ENCODE data around the gene ADAM19.

ADAM19 gene

DNA sequence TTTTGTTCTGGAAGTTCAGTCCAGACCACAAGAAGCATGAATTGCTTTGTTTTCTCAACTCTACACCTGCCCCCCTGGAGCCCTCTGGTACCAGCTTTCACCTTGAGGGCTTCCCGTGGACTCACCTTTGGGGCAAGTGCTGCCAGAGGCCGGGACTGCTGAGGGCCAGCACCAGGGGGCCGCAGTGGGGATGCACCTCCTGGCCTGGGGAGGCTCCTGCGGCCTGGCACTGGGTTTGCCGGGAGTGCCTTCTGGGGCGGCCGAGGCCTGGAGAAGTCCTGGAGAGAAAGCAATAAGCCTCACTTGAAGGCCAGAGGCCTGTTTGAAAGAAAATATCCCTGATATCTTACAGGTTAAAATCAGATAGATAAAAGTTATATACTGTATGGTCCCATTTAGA lies 93.9 kb downstream of the ADAM19 start:
- TF ChIP-seq, protein P1, sequence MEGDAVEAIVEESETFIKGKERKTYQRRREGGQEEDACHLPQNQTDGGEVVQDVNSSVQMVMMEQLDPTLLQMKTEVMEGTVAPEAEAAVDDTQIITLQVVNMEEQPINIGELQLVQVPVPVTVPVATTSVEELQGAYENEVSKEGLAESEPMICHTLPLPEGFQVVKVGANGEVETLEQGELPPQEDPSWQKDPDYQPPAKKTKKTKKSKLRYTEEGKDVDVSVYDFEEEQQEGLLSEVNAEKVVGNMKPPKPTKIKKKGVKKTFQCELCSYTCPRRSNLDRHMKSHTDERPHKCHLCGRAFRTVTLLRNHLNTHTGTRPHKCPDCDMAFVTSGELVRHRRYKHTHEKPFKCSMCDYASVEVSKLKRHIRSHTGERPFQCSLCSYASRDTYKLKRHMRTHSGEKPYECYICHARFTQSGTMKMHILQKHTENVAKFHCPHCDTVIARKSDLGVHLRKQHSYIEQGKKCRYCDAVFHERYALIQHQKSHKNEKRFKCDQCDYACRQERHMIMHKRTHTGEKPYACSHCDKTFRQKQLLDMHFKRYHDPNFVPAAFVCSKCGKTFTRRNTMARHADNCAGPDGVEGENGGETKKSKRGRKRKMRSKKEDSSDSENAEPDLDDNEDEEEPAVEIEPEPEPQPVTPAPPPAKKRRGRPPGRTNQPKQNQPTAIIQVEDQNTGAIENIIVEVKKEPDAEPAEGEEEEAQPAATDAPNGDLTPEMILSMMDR (IDR thresholded peaks at IDR 0.05; ENCODE audit: insufficient read depth, low read length, missing control alignments) = no peak
- H3K4me3 ChIP-seq (ENCODE audit: low read depth, low read length) = no peak overlapping the region
- POLR2A ChIA-PET = no interaction called here
- DNase-seq (ENCODE audit: low read depth, low spot score) = no peak
- CTCF ChIA-PET = interaction anchor here (0.8 to 13.7 kb wide), 9 partner anchors 10 to 237 kb away, joined by 3 to 272 read pairs (median 4); no protein-coding TSS in a partner anchor

DNA sequence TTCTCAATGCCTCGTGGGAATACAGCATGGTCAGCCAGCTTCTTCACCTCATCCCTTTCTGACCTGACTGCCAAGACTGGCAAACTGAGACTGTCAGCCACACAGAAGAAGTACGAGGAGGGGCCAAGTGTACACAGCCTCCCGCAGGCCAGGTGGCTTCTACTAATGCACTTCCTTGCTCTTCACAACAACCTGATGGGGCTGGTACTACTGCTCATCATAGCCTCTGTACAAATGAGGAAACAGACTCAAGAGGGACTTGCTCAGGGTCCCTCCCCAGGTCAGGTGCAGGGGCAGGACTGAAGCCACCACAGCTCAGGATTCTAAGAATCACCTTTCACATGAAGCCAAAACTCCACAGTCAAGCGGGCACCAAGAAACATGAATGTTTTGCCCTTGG lies 94.3 kb downstream of the ADAM19 start:
- TF ChIP-seq, protein P1 (IDR thresholded peaks at IDR 0.05; ENCODE audit: insufficient read depth, low read length, missing control alignments) = no peak
- ChIA-PET POLR2A (no interaction called here), CTCF (interaction anchor here (0.7 to 13.7 kb wide), 12 partner anchors 10 to 263 kb away, joined by 3 to 272 read pairs (median 4); no protein-coding TSS in a partner anchor)
- DNase-seq (ENCODE audit: low read depth, low spot score) = no peak
- no peak overlapping the region for H3K4me3 ChIP-seq (ENCODE audit: low read depth, low read length)

DNA sequence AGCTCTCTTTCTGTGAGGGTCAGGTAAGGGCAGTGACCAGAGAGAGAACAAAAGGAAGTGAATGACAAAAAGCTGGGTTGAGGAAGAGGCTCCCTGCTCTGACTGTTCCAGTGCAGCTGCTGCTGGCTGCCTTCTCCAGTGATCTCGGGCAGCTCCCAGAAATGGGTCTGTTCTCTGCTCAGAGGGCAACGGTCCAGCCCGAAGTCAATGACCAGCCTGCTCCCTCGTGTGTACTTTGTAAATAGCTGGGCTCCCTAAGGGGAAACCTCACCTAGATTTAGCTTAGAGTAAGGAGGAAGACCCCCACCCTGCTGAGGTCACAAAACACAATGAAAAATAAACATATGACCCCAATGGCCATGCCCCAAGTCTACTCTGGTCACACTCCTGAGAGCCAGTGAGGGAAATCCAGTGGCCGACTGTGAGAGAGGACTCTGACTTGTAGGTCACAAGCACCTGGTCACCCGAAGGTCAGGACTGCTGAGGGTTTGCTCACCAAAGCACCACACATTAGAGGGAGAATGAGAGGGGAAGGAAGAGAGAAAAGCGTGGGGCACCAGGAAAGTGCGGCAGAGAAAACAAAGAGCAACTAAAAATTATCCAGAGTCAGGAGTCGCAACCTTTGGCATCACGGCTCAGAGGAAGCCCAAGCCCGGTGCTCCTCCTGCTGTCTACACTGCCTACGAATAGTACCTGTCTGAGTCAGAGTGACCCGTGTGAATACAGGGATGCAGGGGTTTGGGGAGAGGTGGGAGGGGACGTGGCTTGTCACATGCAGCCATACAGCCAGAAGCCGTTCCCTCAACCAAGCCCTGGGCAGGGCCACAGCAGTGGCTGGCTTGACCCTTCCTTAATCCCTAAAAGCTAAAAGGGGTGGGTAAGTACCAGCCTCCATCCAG lies 95.7 kb downstream of the ADAM19 start:
- TF ChIP-seq, protein P1 (IDR thresholded peaks at IDR 0.05; ENCODE audit: insufficient read depth, low read length, missing control alignments) = no peak
- no peak for DNase-seq (ENCODE audit: low read depth, low spot score)
- H3K4me3 ChIP-seq (ENCODE audit: low read depth, low read length) = no peak overlapping the region
- ChIA-PET CTCF (interaction anchor here (0.8 to 13.7 kb wide), 17 partner anchors 8 to 263 kb away, joined by 3 to 272 read pairs (median 7); partner anchors contain the start of gene LSM11), POLR2A (interaction anchor here (0.5 kb wide), 1 partner anchor 251 kb away, joined by 3 read pairs; no protein-coding TSS in a partner anchor)

DNA sequence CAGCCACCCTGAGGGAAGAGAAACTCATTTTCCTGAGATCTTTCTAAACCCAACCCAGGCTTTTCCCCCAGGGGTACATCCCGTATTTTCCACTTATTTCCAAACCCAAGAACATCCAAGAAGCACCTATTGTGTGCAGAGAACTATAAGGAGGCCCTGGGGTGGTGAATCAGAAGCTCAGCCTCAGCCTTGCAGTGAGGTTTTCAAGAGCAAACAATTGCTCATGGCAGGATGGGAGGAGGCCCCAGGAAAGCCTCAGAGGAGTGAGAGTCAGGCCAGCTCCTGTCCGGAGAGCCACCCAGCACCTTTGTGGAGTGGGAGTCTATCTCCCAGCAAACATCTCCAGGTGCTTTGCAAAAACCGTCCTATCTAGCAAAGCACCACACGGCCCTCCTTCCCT lies 96.4 kb downstream of the ADAM19 start:
- no peak overlapping the region for H3K4me3 ChIP-seq (ENCODE audit: low read depth, low read length)
- ChIA-PET CTCF (interaction anchor here (0.8 to 13.7 kb wide), 11 partner anchors 9 to 264 kb away, joined by 3 to 272 read pairs (median 9); partner anchors contain the start of gene LSM11), POLR2A (no interaction called here)
- no peak for DNase-seq (ENCODE audit: low read depth, low spot score)
- TF ChIP-seq, protein P1 (IDR thresholded peaks at IDR 0.05; ENCODE audit: insufficient read depth, low read length, missing control alignments) = no peak

DNA sequence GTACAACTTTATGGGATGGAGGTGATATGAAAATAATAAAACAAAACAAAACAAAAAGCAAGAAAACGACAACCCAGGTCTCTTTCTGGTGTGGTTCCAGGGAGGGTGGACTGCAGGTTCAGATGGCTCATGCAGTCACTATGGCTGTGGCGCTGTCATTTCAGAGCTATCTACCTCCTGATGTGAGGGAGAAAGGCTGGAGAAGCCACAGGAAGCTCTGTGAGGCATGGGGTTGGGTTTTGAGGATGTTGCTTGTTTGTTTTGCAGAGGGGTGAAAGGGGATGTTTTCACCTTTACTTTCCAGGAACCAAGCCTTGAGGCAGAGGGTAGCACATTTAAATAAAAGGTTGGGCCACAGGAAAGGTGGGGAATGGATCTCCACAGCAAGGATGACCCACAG lies 96.8 kb downstream of the ADAM19 start:
- H3K4me3 ChIP-seq (ENCODE audit: low read depth, low read length) = no peak overlapping the region
- TF ChIP-seq, protein P1 (IDR thresholded peaks at IDR 0.05; ENCODE audit: insufficient read depth, low read length, missing control alignments) = no peak
- ChIA-PET CTCF (interaction anchor here (0.8 to 13.7 kb wide), 11 partner anchors 8 to 264 kb away, joined by 3 to 272 read pairs (median 11); partner anchors contain the start of gene LSM11), POLR2A (no interaction called here)
- DNase-seq (ENCODE audit: low read depth, low spot score) = no peak
